ENCODE measurements around the gene ADH1C.
"Not testable (repeated sequence)": the region's sequence is repeated elsewhere in the genome, so short reads cannot be mapped to it uniquely, and the experiment has no call there.

The ADH1C gene

DNA sequence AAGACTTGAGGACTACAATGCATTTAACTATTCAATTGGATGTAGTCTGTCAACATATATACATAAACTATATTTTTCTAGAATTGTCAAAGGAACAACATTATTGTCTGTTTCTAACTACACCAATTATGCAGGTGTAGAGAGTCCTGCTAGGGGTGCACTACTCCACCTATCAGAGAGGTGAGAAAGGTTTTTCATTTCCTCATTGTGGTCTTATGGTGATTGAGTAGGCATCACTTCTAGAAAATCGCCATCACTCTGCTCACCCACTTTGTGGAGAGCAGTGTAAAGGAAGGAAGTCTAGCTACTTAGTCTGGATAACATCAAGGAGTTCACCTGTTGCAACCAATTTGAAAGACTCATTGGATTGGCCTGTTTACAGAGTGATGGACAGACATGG, 4.4 kb upstream of the ADH1C start:
- DNase-seq: no peak

- not testable (repeated sequence) for DNase-seq
Measured at GRCh38 chr4:99356149-99356548, 3.6 kb upstream of the ADH1C start.

DNA sequence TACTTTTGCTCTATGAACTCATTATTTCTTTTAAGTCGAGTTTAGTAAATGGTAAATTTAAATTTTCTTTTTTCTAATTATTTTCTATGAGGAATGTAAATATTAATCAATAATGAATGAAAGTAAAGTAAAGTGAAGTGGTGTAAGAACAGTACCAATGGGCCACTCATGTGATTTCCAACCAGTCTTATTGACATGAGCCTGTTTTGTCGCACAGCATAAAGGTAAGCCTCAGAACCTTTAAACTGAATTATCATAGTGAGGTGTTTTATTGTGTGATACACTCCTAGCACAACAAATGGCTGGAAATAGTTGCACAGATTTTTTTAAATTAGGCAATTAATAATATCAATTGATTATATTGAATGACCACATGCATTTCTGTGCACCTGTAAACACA, 1.1 kb downstream of the ADH1C start:
- no peak for DNase-seq

GRCh38 chr4:99349338-99349737, 3.2 kb downstream of the ADH1C start:
- no peak for DNase-seq

- not testable (repeated sequence) for DNase-seq
Measured at GRCh38 chr4:99342624-99343023, 9.9 kb downstream of the ADH1C start.

GRCh38 chr4:99341426-99341825, 11.1 kb downstream of the ADH1C start:
- no peak for DNase-seq

DNA sequence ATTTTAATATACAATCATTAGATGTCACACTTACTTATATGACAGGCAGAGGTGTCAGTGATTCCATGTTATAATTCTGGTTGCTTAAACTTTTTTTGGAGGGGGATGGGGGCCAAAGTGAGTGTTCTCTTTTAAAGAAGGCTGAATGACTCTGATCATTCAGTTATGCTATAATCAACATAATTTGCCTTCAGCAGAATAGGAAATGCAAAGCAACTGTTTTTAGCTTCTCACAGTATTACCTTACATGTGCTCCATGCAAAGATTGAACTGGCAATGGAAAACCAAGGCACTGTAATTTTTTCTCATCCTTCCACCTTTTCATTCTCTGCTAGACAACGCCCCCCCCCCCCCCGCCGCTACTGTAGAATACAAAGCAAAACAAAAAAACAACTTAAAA, 13.4 kb downstream of the ADH1C start:
- no peak for DNase-seq

- no peak for DNase-seq
Measured at GRCh38 chr4:99336553-99336952, 16.0 kb downstream of the ADH1C start.

GRCh38 chr4:99334880-99335279, 17.7 kb downstream of the ADH1C start:
- no peak for DNase-seq

DNA sequence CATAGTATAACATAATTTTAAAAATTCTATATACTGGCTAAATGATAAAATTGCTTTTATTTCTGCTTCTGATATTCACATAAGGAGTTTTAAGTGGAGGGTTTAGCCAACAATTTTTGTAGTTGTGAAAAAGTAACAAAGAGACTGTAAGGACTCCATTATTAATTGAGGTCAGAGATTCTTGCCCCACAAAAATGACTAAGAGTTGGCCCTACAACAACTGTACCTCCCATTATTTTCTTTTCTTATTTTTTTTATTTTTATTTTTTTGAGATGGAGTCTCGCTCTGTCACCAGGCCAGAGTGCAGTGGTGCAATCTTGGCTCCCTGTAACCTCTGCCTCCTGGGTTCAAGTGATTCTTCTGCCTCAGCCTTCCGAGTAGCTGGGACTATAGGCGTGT, 21.9 kb downstream of the ADH1C start:
- DNase-seq: no peak

- no peak for DNase-seq
Measured at GRCh38 chr4:99329876-99330275, 22.7 kb downstream of the ADH1C start.

DNA sequence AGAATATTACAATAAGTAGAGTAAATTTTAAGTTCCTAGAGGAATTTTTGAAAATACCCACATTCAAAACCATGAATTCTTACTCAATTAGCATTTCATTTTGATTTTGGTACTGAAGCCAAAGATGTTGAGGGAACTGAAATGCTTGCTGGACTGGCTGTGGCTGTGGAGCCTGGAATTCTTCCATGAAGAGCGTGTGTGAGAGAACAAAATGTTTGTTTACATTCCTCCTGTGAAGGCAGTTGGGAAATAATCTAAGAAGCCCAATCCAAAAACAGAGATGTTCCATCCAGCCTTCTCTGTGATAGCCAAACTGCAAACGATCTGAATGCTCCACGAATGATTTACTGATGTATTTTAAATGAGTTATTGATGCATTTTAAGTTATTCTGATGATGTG, 27.6 kb downstream of the ADH1C start:
- DNase-seq: no peak

- no peak for DNase-seq
Measured at GRCh38 chr4:99324361-99324760, 28.2 kb downstream of the ADH1C start.

DNA sequence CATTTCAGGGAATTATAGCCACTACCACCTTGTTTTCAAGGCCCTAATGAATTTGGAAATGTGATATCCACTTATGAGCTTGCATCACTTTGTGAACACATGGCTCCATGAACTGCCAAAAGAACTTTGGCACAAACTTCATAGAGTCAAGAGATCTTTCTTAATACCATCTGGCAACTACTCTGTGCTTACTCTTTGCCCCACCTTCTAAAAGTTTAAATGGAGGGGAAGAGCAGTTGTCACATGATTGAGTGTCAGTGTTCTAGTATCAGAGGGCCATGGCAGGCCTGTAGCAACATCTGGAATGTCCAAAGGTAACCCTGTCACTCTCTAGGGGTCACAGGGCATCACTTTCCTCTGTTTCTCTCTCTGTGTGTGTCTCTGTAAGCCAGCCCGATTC, 28.8 kb downstream of the ADH1C start:
- no peak for DNase-seq

DNA sequence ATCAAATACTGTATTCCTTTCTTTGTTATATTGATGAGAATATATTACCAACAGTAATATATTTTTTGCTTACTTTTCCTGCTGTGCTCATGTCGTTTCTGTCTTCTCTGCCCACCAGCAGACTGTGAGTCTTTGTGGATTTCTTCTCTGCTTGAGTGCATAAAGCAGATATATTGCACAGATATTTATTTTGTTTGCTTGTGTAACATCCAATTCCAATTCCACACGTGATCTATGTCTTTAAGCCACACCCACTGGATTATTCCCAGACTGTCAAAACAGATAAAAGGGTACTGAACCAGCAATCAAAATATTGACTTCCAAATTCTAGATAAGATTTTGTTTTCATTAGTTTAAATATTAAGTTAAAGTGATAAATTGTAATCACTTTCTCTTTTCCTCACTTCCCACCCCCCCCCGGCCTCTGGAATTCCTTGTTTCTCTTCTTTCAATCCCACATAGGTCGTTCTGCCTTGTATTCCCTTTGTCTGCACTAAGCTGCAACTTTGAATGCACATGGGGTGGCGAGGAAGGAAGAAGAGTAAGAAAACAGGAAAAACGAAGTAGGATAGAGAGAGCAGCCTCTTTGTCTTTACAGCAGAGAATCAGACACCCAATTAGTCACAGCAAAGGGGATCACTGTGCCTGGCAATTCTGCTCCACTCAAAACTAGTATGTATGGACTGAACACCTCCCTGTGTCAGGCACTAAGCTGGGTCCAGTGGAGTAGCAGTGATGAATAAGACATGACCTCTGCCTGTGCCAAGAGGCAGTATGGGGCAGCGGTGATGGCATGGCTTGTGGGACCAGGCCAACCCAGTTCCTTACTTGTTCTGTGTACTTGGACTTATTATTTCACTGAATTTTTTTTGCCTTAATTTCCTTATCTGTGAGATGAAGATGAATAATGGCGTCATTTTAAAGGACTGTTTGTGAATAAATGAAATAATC, 31.0 kb downstream of the ADH1C start, which contains the start of gene ADH1B:
Gene ADH1B, minus strand, starts transcription at position 161 of the 951 bp plus-strand sequence. Its CDS starts 70 bp downstream, at position 91.
- no peak for DNase-seq

DNA sequence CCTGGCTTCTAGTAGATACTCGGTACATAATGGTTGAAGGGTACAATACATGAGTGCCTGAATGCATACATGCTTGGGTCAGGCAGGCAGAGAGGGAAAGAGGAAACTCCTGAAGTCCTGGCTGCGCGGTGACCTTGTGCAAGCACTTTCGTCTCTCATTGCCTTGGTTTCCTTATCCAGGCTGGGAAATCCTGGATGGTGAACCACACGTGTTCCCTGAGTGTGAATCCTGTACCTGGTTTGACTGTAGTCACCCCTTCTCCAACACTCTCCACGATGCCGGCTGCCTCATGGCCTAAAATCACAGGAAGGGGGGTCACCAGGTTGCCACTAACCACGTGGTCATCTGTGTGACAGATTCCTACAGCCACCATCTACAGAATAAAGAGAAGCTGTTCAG, 34.7 kb downstream of the ADH1C start:
- not testable (repeated sequence) for DNase-seq

GRCh38 chr4:99317354-99317753, 35.2 kb downstream of the ADH1C start:
- no peak for DNase-seq

DNA sequence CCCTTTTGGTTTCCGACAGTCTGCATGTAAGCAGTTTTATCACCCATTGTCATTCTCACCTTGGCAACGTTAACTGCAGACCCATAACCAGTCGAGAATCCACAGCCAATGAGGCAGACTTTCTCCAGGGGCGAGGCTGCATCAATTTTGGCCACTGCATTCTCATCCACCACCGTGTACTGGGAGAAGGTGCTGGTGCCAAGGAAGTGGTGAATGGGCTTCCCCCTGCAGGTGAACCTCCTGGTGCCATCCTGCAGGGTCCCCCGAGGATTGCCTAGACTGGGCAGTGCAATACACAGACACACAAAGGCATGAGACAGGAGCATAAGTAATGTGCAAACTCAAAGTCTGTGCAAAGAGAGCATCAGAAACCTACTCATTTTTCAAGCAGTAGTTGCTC, 36.7 kb downstream of the ADH1C start:
- no peak for DNase-seq

GRCh38 chr4:99314211-99314610, 38.3 kb downstream of the ADH1C start:
- no peak for DNase-seq

GRCh38 chr4:99310389-99310788, 42.2 kb downstream of the ADH1C start:
- no peak for DNase-seq

- DNase-seq: no peak
Measured at GRCh38 chr4:99305638-99306400, 46.7 kb downstream of the ADH1C start.

- no peak for DNase-seq
Measured at GRCh38 chr4:99301376-99302164, 51.0 kb downstream of the ADH1C start.

- no peak for DNase-seq
Measured at GRCh38 chr4:99300934-99301333, 51.6 kb downstream of the ADH1C start.

Measured in NCI-H2029 treated with DMSO at 0.1 percent for 48 hours (cell line).